Pancreas (tissue), 10 donors: ENCODE results near the gene RERE. TPM values are rescaled to one million over a fixed set of nuclear protein-coding genes. Genes with fewer than 3 reads are reported as not detected.

Experiments
- ATAC-seq, 4 donors: fragments of 200-7000 bp; cut with Tn5 transposase; one replicate each; pipeline versions ENCODE4 v1.8.0 to v1.9.1; 2020; ENCODE audit warnings: mild to moderate bottlenecking in 4 of 4, moderate library complexity in 4 of 4
- DNase-seq, 6 donors: peaks; one replicate each; pipeline ENCODE4 v3.0.0-alpha.2; 2020
- FAIRE-seq: peaks from 2 replicates; lab custom pipeline; 2012; peaks lifted over from hg19 to GRCh38; lab: Jason Lieb, UNC
- H3K27ac ChIP-seq, 4 donors: fragments of 200-600 bp; sonication (generic); 1 replicate in 3 of 4; 2 replicates in 1 of 4; pipeline versions ENCODE4 v1.5.0 to v1.8.0; 2020
- H3K27me3 ChIP-seq, 4 donors: fragments of 200-600 bp; one replicate each; pipeline ENCODE4 v1.8.0; 2021
- H3K36me3 ChIP-seq, 3 donors: fragments of 200-600 bp; sonication (generic) in 1 of 3; one replicate each; pipeline versions ENCODE4 v1.5.0 to v1.8.0; 2020 to 2021
- H3K4me1 ChIP-seq, 3 donors: fragments of 200-600 bp; one replicate each; pipeline ENCODE4 v1.8.0; 2021
- H3K4me3 ChIP-seq, 4 donors: fragments of 200-600 bp; sonication (generic) in 2 of 4; one replicate each; pipeline versions ENCODE4 v1.5.0 to v1.8.0; 2020 to 2021
- H3K9me3 ChIP-seq, 4 donors: fragments of 200-600 bp; one replicate each; pipeline ENCODE4 v1.8.0; 2021
- WGBS, 2 donors: extraction: QIAGEN DNeasy Blood & Tissue Kit; methylation state at CpG; one replicate each; pipeline ENCODE4 v1.1.7; 2013; 5-methylcytosine and 5-hydroxymethylcytosine counted together
- intact Hi-C, 3 donors: fragments of 100-400 bp; cut with DNase I; formaldehyde crosslinking; loops; one replicate each; pipeline versions ENCODE4 v1.11.1 to v1.14.2; 2022
- polyA plus RNA-seq, 2 donors: library from polyadenylated mRNA; stranded (reverse); fragments of 200-250 nt; gene quantifications; one replicate each; pipeline ENCODE4 v1.2.3, GENCODE V29; 2013
- total RNA-seq, 6 donors: library from RNA; stranded (reverse); fragmentation: NEBNext Ultra II Directional in 4 of 6; extraction: Animal tissue kit (Norgen Biotek cat#: 25700) in 4 of 6; gene quantifications; one replicate each; pipeline versions ENCODE4 v1.2.1 to v1.2.4, GENCODE V29; 2021 to 2023
- TF ChIP-seq, protein P1 (sequence below), 4 donors: fragments of 200-600 bp; sonication (generic) in 3 of 4; IDR thresholded peaks; one replicate each; pipeline versions ENCODE4 v1.5.0 to v1.8.0; 2021; ENCODE audit warnings: antibody characterized with exemption in 4 of 4
- donor health status: healthy with polysubstance abuse.
- donor health status: DM: no; HTN: no; CAD: no; lungs with moderate emphysema.
- donor health status: DM: no; HTN: no; CAD: no.
- donor health status: control.
- donor health status: control.
- donor health status: Bipolar disorder and iron deficiency.
- donor health status: DM: yes; HTN: yes; CAD: no.
- donor health status: DM: no; HTN: no; CAD: no.
- donor health status: DM: no; HTN: no; CAD: no.
- donor health status: DM: yes; HTN: yes; CAD: no.

RERE gene
- total and polyA plus RNA-seq, 8 donors = 27.0 to 76.7 (median 50.7) TPM

DNA sequence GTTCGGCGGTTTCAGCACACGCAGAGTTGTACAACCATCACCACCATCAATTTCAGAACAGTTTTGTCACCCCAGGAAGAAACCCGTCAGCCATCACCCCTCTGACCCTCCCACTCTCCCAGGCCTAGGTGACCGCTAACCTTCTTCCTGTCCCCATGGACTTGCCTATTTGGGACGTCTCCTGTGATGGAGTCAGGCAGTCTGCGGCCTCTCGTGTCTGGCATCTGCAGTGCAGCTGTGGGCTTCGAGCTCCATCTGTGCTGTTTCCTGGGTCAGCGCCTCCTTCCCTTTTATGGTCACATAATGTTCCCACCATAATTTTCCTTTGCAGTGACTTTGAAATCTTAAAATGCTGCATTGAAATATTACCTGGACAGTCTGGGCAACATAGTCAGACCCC lies 475.1 kb downstream of the RERE start:
- ATAC-seq (no peak), FAIRE-seq (no peak), DNase-seq (no peak)
- Histone ChIP-seq H3K27ac (no peak overlapping the region), H3K4me1 (no peaks in the 10 kb centered on the region), H3K27me3 (no peaks in the 10 kb centered on the region), H3K9me3 (no peaks in the 10 kb centered on the region), H3K36me3 (no peaks in the 10 kb centered on the region), H3K4me3 (no peak overlapping the region)
- intact Hi-C loops = loop anchor here in 1 of 3 donors (10.0 kb wide), 1 partner anchor 668 kb away; no protein-coding TSS in a partner anchor
- TF ChIP-seq, protein P1, sequence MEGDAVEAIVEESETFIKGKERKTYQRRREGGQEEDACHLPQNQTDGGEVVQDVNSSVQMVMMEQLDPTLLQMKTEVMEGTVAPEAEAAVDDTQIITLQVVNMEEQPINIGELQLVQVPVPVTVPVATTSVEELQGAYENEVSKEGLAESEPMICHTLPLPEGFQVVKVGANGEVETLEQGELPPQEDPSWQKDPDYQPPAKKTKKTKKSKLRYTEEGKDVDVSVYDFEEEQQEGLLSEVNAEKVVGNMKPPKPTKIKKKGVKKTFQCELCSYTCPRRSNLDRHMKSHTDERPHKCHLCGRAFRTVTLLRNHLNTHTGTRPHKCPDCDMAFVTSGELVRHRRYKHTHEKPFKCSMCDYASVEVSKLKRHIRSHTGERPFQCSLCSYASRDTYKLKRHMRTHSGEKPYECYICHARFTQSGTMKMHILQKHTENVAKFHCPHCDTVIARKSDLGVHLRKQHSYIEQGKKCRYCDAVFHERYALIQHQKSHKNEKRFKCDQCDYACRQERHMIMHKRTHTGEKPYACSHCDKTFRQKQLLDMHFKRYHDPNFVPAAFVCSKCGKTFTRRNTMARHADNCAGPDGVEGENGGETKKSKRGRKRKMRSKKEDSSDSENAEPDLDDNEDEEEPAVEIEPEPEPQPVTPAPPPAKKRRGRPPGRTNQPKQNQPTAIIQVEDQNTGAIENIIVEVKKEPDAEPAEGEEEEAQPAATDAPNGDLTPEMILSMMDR (IDR thresholded peaks at IDR 0.05) = no peak
- WGBS, 2 donors = 87 to 91% methylated on average over 10 of the region's 10 CpGs

DNA sequence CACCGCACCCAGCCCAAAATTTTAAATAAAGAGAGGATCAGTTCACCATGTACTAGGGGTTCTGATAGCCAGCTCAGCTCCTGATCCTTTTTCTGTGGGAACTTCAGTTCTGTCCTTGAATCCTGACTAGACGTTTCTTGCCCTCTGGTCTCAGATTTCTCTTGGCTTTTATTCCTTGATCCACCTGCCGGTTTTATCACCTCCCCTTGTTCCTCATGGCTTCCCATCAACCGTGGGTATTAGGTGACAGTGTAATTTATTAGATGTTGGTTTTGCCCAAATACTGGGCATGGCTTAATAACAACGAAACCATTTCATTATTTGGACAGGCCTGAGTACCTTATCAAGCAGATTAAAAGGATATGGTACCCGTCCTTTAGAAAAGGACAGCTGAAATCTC lies 477.0 kb downstream of the RERE start:
- intact Hi-C loops = loop anchor here in 1 of 3 donors (10.0 kb wide), 1 partner anchor 666 kb away; no protein-coding TSS in a partner anchor

DNA sequence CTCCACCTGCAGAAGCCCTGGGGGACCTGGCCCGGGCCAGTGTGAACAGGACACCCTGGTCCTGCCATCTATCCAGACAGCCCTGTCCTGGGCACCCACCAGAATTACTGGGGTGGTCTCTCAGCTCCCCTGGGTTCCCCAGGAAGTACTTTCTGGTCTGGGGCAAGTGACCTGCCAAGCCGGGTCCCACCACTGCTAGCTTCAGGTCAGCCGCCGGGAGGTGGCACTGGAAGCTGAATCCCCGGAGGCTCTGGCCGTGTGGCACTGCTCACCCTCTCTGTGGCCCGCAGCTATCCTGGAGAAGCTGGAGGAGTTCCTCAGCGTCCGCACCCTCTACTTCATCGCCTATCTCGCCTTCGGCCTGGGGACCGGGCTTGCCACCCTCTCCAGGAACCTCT lies 478.2 kb downstream of the RERE start:
- WGBS, 2 donors = 77 to 85% methylated on average over 13 of the region's 13 CpGs
- Histone ChIP-seq H3K36me3 (no peaks in the 10 kb centered on the region), H3K27me3 (no peaks in the 10 kb centered on the region), H3K9me3 (no peaks in the 10 kb centered on the region), H3K27ac (no peak overlapping the region), H3K4me1 (no peaks in the 10 kb centered on the region), H3K4me3 (no peak overlapping the region)
- TF ChIP-seq, protein P1 (IDR thresholded peaks at IDR 0.05) = no peak
- no peak for ATAC-seq
- FAIRE-seq = no peak
- intact Hi-C loops = loop anchor here in 1 of 3 donors (10.0 kb wide), 1 partner anchor 354 kb away; no protein-coding TSS in a partner anchor
- no peak for DNase-seq

More for the DNA sequence above, 477.0 kb downstream of the RERE start:
- no peaks in the 10 kb centered on the region for H3K4me1 ChIP-seq
- no peak overlapping the region for H3K4me3 ChIP-seq
- TF ChIP-seq, protein P1 (IDR thresholded peaks at IDR 0.05) = no peak
- no peak overlapping the region for H3K27ac ChIP-seq
- H3K36me3 ChIP-seq = no peaks in the 10 kb centered on the region
- FAIRE-seq (no peak), DNase-seq (no peak), ATAC-seq (no peak)
- H3K27me3 ChIP-seq = no peaks in the 10 kb centered on the region
- H3K9me3 ChIP-seq = no peaks in the 10 kb centered on the region
- WGBS, 2 donors = 38 to 51% methylated on average over 6 of the region's 6 CpGs

DNA sequence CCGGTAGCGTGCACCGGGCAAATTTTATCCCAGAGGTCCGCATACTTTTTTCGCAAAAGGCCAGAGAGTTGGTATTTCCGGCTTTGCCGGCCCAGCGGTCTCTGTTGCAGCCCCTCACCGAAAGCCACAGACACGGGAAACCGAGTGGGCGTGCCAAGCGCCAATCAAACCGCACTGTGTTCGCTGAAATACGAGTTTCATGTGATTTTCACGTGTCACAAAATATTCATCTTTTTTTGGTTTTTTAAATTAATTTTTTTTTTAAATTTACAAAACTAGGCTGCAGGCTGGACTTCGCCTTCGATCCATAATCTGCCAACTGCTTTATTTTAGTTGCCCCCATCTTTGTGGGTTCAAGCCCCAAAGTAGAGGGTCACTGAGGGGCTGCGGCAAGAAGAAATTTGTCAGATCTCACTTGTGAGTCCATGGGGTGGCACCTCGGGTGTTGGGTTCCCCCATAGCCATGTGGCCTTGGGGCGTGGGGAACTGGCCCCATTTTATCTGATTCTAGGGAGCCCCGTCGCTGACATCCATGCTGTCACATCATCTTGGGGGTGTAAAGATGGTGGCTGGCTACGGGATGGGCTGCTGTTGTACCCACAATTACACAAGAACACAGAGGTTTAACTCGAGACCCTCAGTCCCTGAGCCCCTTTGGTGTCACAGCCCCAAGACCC lies 478.8 kb downstream of the RERE start:
- Histone ChIP-seq H3K4me3 (no peak overlapping the region), H3K4me1 (no peaks in the 10 kb centered on the region), H3K27ac (no peak overlapping the region), H3K9me3 (no peaks in the 10 kb centered on the region), H3K36me3 (no peaks in the 10 kb centered on the region), H3K27me3 (no peaks in the 10 kb centered on the region)
- DNase-seq (no peak), ATAC-seq (no peak), FAIRE-seq (no peak)
- 83 to 89% methylated on average over 26 of the region's 26 CpGs for whole genome bisulfite sequencing, 2 donors
- intact Hi-C loops = loop anchor here in 1 of 3 donors (10.0 kb wide), 1 partner anchor 354 kb away; no protein-coding TSS in a partner anchor
- TF ChIP-seq, protein P1 (IDR thresholded peaks at IDR 0.05) = no peak
